HepG2 (cell line): ENCODE data around the gene GALNT10. TPM values are rescaled to one million over a fixed set of nuclear protein-coding genes. Genes with fewer than 3 reads are reported as not detected.
A peak's percentile ranks its signal among the peaks of the same experiment; 100 is the strongest.

ENCODE experiments used
- ATAC-seq: fragments of 200-7000 bp; cut with Tn5 transposase; 3 replicates; pipeline ENCODE4 v1.9.1; 2020; ENCODE audit warnings: mild to moderate bottlenecking, moderate library complexity
- BruUV-seq: library from RNA; stranded (reverse); fragments of 400-500 nt; replicated peaks from 2 replicates; lab custom pipeline; 2021; lab: Mats Ljungman, UMichigan
- CTCF ChIA-PET: fragments of 300-600 bp; formaldehyde crosslinking; extraction: SDS; loops from one replicate; lab custom pipeline; 2021; ENCODE audit warnings: low total read pairs, inconsistent platforms, low intra/inter-chr PET ratio; lab: Yijun Ruan, JAX
- POLR2A ChIA-PET: fragments of 350-600 bp; sonication (Branson Sonifier 250); formaldehyde crosslinking; loops from one replicate; lab custom pipeline; 2020; ENCODE audit warnings: antibody characterized with exemption, inconsistent platforms; lab: Yijun Ruan, JAX
- DNase-seq: peaks from one replicate; pipeline ENCODE4 v3.0.0-alpha.2; 2015; ENCODE audit warnings: low spot score
- FAIRE-seq: peaks from 3 replicates; lab custom pipeline; 2011; peaks lifted over from hg19 to GRCh38; lab: Jason Lieb, UNC
- H2AFZ ChIP-seq: one replicate; pipeline ENCODE4 v1.6.1; 2011; ENCODE audit warnings: low read length, inconsistent platforms
- H3K27ac ChIP-seq: fragments of 300-600 bp; 3 replicates; pipeline ENCODE4 v1.8.0; 2011; ENCODE audit warnings: mixed run types, mild to moderate bottlenecking, mixed read lengths, low read length, inconsistent platforms; ENCODE audit not compliant: insufficient read depth; ENCODE audit errors: extremely low read length
- H3K27me3 ChIP-seq, 2 experiments: fragments of 200-600 bp in 1 of 2; 2 replicates in 1 of 2; 3 replicates in 1 of 2; pipeline versions ENCODE4 v1.6.0 to v1.8.0; 2011; ENCODE audit warnings: low read length in 2 of 2, mild to moderate bottlenecking in 2 of 2, moderate library complexity in 2 of 2, inconsistent platforms in 1 of 2; ENCODE audit not compliant: insufficient read depth in 2 of 2, control insufficient read depth in 1 of 2
- H3K36me3 ChIP-seq, 2 experiments: fragments of 200-600 bp in 1 of 2; replicated peaks in 1 of 2; 2 replicates in 1 of 2; 3 replicates in 1 of 2; pipeline versions ENCODE4 v1.5.1 to v1.8.0; 2011; ENCODE audit warnings: low read length in 2 of 2, inconsistent platforms in 1 of 2; ENCODE audit not compliant: insufficient read depth in 2 of 2, control insufficient read depth in 1 of 2
- H3K4me1 ChIP-seq: 2 replicates; pipeline ENCODE4 v1.5.1; 2012; ENCODE audit warnings: low read length, inconsistent platforms; ENCODE audit not compliant: insufficient read depth
- H3K4me2 ChIP-seq: 2 replicates; pipeline ENCODE4 v1.6.0; 2011; ENCODE audit warnings: low read depth, low read length, inconsistent platforms
- H3K4me3 ChIP-seq, 3 experiments: fragments of 200-600 bp in 1 of 3; sonication (generic), shearing (Covaris generic) in 1 of 3; replicated peaks in 1 of 3; 2 replicates each; pipeline ENCODE4 v1.5.1; 2011 to 2016; ENCODE audit warnings: low read length in 3 of 3, inconsistent platforms in 2 of 3, low read depth in 2 of 3, mild to moderate bottlenecking in 2 of 3, control low read depth in 1 of 3, mixed read lengths in 1 of 3; ENCODE audit not compliant: insufficient read depth in 1 of 3
- H3K79me2 ChIP-seq: one replicate; pipeline ENCODE4 v1.6.1; 2011; ENCODE audit warnings: low read length, inconsistent platforms; ENCODE audit not compliant: insufficient read depth
- H3K9ac ChIP-seq: 2 replicates; pipeline ENCODE4 v1.6.0; 2011; ENCODE audit warnings: mild to moderate bottlenecking, low read depth, low read length, inconsistent platforms; ENCODE audit not compliant: insufficient read depth
- H3K9me3 ChIP-seq: 2 replicates; pipeline ENCODE4 v1.5.1; 2012; ENCODE audit warnings: mild to moderate bottlenecking, low read length
- H4K20me1 ChIP-seq: 2 replicates; pipeline ENCODE4 v1.6.0; 2011; ENCODE audit warnings: inconsistent platforms, mild to moderate bottlenecking, low read length, moderate library complexity; ENCODE audit not compliant: insufficient read depth
- ZNF550 ChIP-seq: sonication (generic); formaldehyde crosslinking; IDR thresholded peaks from 2 replicates; pipeline ENCODE4 v1.4.0; 2020; ENCODE audit warnings: mild to moderate bottlenecking, missing genetic modification reagents, borderline replicate concordance
- WGBS: methylation state at CpG from one replicate; pipeline ENCODE4 v1.1.6; 2017; ENCODE audit warnings: low lambda C conversion rate; 5-methylcytosine and 5-hydroxymethylcytosine counted together
- in situ Hi-C: cut with HindIII; loops from 2 replicates; pipeline ENCODE4 v1.10.0; 2017; ENCODE audit warnings: low pct_unique_long_range_greater_than_20kb; ENCODE audit not compliant: extremely low pct_ligation_motif_present
- intact Hi-C: fragments of 100-400 bp; cut with micrococcal nuclease; formaldehyde crosslinking; loops from one replicate; pipeline ENCODE4 v1.10.0; 2022; ENCODE audit not compliant: unreplicated experiment
- polyA plus RNA-seq, 8 experiments: library from polyadenylated mRNA; depleted of rRNA in 3 of 8; stranded (reverse) in 7 of 8; unstranded in 1 of 8; fragments of >200 nt; fragmentation: Illumina TruSeq in 4 of 8; extraction: Trizol in 4 of 8; gene quantifications; 2 replicates each; pipeline versions ENCODE4 v1.2.1 to v1.2.3, GENCODE V29; 2011 to 2016; ENCODE audit warnings: low read depth in 4 of 8, missing spikeins in 1 of 8, mixed read lengths in 1 of 8; ENCODE audit not compliant: insufficient read depth in 1 of 8
- total RNA-seq, 5 experiments: library from RNA; depleted of rRNA; stranded (reverse); fragments of >200 nt; fragmentation: Illumina TruSeq; extraction: Trizol; gene quantifications; 2 replicates each; pipeline ENCODE4 v1.2.3, GENCODE V29; 2016; ENCODE audit warnings: low read depth in 1 of 5
- TF ChIP-seq, protein P1 (sequence below): sonication (generic); formaldehyde crosslinking; IDR thresholded peaks from 2 replicates; pipeline ENCODE4 v1.4.0; 2020; ENCODE audit warnings: missing genetic modification reagents
- TF ChIP-seq, protein P2 (sequence below): IDR thresholded peaks from 2 replicates; pipeline ENCODE4 v1.6.1; 2018; ENCODE audit warnings: missing genetic modification reagents
- TF ChIP-seq, protein P3 (sequence below): fragments of 450-650 bp; IDR thresholded peaks from 2 replicates; pipeline ENCODE4 v1.6.1; 2016

The GALNT10 gene
- total and polyA plus RNA-seq, 2 of the 13 experiments (the other 11 are each of a cell fraction or from before 2014, with no cell fraction given): 8.1 to 11.2 TPM

DNA sequence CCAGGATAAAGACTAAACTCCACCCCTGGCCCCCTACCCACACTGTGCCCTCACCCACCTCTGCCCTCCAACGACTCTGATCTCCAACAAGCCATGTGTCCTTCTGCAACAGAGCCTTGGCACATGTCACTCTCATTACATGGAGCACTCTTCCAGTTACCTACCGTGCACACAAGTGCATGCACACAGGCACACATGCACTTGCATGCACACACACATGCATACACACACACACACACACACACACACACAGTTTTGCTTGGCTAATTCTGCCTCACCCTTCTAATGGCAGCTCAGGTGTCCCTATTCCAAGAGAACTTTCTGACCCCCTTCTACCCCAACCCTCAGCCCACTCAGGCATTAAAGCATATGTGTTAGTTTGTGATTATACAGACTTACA, 19.6 kb downstream of the GALNT10 start:
- no peak overlapping the region for H3K4me2 ChIP-seq
- in situ Hi-C loops (no loop called here), intact Hi-C loops (no loop called here)
- H3K27me3 ChIP-seq: no peaks in the 10 kb centered on the region
- FAIRE-seq (no peak), DNase-seq (no peak), ATAC-seq (no peak)
- TF ChIP-seq, protein P1, sequence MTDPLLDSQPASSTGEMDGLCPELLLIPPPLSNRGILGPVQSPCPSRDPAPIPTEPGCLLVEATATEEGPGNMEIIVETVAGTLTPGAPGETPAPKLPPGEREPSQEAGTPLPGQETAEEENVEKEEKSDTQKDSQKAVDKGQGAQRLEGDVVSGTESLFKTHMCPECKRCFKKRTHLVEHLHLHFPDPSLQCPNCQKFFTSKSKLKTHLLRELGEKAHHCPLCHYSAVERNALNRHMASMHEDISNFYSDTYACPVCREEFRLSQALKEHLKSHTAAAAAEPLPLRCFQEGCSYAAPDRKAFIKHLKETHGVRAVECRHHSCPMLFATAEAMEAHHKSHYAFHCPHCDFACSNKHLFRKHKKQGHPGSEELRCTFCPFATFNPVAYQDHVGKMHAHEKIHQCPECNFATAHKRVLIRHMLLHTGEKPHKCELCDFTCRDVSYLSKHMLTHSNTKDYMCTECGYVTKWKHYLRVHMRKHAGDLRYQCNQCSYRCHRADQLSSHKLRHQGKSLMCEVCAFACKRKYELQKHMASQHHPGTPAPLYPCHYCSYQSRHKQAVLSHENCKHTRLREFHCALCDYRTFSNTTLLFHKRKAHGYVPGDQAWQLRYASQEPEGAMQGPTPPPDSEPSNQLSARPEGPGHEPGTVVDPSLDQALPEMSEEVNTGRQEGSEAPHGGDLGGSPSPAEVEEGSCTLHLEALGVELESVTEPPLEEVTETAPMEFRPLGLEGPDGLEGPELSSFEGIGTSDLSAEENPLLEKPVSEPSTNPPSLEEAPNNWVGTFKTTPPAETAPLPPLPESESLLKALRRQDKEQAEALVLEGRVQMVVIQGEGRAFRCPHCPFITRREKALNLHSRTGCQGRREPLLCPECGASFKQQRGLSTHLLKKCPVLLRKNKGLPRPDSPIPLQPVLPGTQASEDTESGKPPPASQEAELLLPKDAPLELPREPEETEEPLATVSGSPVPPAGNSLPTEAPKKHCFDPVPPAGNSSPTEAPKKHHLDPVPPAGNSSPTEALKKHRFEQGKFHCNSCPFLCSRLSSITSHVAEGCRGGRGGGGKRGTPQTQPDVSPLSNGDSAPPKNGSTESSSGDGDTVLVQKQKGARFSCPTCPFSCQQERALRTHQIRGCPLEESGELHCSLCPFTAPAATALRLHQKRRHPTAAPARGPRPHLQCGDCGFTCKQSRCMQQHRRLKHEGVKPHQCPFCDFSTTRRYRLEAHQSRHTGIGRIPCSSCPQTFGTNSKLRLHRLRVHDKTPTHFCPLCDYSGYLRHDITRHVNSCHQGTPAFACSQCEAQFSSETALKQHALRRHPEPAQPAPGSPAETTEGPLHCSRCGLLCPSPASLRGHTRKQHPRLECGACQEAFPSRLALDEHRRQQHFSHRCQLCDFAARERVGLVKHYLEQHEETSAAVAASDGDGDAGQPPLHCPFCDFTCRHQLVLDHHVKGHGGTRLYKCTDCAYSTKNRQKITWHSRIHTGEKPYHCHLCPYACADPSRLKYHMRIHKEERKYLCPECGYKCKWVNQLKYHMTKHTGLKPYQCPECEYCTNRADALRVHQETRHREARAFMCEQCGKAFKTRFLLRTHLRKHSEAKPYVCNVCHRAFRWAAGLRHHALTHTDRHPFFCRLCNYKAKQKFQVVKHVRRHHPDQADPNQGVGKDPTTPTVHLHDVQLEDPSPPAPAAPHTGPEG: no peak
- TF ChIP-seq, protein P2, sequence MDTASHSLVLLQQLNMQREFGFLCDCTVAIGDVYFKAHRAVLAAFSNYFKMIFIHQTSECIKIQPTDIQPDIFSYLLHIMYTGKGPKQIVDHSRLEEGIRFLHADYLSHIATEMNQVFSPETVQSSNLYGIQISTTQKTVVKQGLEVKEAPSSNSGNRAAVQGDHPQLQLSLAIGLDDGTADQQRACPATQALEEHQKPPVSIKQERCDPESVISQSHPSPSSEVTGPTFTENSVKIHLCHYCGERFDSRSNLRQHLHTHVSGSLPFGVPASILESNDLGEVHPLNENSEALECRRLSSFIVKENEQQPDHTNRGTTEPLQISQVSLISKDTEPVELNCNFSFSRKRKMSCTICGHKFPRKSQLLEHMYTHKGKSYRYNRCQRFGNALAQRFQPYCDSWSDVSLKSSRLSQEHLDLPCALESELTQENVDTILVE (CRISPR knock-in tag): no peak
- TF ChIP-seq, protein P3, sequence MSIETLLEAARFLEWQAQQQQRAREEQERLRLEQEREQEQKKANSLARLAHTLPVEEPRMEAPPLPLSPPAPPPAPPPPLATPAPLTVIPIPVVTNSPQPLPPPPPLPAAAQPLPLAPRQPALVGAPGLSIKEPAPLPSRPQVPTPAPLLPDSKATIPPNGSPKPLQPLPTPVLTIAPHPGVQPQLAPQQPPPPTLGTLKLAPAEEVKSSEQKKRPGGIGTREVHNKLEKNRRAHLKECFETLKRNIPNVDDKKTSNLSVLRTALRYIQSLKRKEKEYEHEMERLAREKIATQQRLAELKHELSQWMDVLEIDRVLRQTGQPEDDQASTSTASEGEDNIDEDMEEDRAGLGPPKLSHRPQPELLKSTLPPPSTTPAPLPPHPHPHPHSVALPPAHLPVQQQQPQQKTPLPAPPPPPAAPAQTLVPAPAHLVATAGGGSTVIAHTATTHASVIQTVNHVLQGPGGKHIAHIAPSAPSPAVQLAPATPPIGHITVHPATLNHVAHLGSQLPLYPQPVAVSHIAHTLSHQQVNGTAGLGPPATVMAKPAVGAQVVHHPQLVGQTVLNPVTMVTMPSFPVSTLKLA: peak; percentile 61
- no peak for TF ChIP-seq ZNF550 (CRISPR knock-in tag)
- H3K79me2 ChIP-seq: no peaks in the 10 kb centered on the region
- H3K36me3 ChIP-seq: no peaks in the 10 kb centered on the region; a peak in 1 of 5 replicates
- H3K4me3 ChIP-seq: no peak overlapping the region
- BruUV-seq: no TSS peak
- no peak overlapping the region for H2AFZ ChIP-seq
- no peak overlapping the region for H3K9ac ChIP-seq
- POLR2A ChIA-PET: no interaction called here
- no peaks in the 10 kb centered on the region for H3K9me3 ChIP-seq
- H4K20me1 ChIP-seq: no peaks in the 10 kb centered on the region
- H3K4me1 ChIP-seq: peaks cover 32% of the 10 kb centered on the region
- CTCF ChIA-PET: no interaction called here
- H3K27ac ChIP-seq: no peak overlapping the region
- WGBS: 83% methylated on average over 2 of the region's 2 CpGs
